MV-4-11 (cell line): ENCODE measurements around the gene RCC2.
A peak's percentile ranks its signal among the peaks of the same experiment; 100 is the strongest.
"Not testable (repeated sequence)": the region's sequence is repeated elsewhere in the genome, so short reads cannot be mapped to it uniquely, and the experiment has no call there.

Experiments
- DNase-seq: peaks from one replicate; lab custom pipeline; 2025; lab: John Stamatoyannopoulos, UW

Gene RCC2

DNA sequence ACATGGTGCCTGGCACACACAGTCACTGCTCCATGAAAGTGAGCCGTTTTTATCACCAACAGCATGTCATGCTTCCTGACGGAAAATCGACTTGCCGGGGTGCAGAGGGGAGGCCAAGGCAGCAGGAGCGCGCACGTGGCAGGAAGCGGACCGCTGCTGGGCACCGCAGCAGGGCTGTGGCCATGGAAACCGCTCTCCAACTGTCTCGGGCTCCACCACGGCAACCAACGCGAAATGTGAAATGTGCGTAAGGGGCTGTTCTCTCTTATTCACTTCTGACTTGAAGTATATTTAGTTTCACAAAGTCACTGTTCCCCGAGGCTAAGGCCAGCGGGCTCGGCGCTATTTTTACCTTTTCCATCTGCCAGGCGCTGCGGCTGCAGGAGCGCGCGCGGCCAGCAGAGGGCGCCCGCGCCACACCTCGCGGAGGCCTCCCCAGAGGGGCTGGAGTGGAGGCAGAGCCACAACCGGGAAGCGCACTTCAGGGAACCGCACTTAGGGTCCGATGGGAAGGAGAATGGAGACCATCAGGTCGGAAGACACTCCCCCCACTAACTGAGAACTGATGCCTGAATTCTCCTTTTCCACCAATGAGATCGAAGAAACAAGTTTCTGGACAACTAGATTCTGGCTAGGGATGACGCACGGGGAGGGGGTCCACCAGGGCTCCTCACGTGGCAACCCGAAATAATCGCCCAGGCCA lies 19.7 kb downstream of the RCC2 start:
- peak; percentile 58 for DNase-seq

DNA sequence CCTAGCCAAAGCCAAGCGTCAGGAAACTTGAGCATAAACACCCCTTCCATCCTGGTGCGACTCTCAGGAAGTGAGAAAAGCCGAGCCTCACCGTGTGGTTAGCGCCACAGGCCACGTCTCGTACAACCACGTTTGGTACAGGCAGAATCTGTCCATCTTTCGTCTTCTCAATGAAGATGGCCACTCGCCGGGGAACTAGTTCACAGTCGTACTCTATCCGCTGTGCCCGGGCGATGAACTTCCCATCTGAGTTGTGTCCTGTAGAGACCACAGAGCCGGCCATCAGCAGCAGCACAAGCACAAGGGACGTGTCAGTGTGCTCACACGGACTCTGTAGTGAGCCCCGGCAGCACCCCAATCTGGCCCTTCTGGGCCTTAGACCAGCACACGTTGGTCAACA lies 23.1 kb downstream of the RCC2 start:
- DNase-seq: no peak

DNA sequence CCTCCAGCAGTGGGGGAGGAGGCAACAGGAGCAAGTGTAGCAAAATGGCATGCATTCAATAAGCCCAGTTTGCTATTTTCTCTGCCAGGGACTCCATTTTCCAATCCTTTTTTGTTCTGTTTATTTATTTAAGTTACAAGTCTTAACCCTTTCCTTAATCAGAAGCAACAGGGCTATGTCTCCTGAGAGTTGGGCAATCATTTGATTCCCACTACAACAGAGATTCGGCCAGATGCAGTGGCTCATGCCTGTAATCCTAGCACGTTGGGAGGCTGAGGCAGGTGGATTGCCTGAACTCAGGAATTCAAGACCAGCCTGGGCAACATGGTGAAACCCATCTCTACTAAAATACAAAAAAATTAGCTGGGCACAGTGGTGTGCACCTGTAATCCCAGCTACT lies 25.5 kb downstream of the RCC2 start:
- no peak for DNase-seq

DNA sequence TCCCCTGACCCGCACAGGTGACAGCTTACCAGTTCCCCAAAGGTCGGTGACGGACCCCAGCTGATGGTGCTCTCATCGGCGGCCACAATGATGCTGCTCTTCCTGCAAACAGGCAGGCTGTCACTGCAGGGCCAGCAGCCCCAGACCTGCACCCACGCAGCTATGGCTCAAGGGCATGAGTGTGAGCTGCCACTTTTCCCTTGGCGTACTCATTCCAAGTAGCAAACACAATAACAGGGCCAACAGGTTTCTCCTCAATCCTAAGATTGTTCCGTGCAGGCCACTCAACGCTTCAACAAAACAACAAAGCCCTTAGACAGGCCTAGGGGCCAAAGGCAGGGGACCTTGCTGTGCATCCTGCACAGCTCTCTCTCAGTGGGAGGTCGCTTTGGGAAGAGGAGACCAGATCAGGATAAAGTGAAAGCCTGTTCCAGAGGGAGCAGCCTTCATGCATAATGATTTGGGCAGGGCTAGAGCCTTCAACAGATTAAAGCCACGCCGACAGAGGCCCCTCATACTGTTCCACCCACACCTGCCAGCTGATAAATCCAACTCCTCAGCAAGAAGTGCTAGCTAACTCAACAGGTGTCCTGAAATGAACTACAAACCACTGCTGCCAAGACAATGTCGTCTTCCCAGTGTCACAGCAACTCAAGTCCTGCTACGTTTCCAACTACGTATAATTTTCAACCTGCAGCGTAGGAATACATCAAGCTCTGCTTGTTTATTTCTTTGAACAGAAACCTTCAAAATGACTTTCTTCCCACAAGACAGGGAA lies 27.2 kb downstream of the RCC2 start:
- no peak for DNase-seq

DNA sequence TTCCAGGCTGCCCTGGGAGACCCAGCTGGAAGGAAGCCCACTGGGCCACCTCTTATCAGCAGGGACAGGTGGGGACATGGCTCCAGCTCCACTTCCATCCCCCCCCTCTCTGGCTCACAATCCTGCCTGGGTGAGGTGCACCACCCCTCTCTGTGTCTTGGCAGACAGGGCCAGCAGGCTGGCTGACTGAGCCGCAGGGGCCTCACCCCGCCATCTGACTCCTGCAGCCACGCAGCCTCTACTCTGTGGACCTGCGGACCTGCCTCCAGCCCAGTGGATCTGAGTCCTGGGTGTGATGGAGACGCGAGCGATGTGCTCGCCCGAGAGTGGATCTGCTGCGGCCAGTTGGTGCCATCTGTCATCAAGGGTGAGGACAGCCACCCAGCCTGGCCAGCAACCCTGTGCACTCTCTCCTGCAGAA lies 30.1 kb downstream of the RCC2 start:
- no peak for DNase-seq

DNA sequence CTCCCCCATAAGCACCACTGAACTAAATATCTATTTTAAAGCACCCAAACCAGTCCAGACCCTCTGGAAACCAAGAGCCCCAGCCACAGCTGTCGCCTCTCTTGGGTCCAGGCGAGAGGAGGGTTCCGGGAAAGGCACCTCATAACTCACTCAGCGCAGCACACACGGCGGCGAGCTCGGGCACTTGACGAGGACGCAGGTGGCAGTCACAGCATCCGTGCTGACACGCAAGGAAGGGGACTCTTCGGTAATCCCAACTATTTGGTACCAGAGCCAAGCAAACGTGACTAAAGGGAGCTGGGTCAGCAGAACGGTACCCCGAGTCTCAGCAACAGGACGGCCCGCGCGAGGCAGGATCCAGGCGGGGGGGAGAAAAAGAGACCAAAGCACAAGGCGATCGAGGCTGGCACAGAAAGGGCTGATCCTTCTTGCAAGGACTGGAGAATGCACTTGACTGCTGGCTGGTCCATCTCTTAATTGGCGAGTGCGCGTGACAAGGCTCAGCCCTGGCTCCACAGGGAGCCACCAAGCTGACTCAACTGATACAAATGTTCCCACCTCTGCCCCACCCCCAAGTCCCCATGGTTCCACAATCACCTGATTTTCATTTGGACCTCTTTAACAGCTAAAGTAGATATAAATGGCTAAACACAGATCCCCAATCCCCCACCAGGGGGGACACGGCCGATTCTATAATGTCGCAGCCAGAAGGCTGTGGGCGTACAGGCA lies 31.5 kb downstream of the RCC2 start:
- DNase-seq: not testable (repeated sequence)

DNA sequence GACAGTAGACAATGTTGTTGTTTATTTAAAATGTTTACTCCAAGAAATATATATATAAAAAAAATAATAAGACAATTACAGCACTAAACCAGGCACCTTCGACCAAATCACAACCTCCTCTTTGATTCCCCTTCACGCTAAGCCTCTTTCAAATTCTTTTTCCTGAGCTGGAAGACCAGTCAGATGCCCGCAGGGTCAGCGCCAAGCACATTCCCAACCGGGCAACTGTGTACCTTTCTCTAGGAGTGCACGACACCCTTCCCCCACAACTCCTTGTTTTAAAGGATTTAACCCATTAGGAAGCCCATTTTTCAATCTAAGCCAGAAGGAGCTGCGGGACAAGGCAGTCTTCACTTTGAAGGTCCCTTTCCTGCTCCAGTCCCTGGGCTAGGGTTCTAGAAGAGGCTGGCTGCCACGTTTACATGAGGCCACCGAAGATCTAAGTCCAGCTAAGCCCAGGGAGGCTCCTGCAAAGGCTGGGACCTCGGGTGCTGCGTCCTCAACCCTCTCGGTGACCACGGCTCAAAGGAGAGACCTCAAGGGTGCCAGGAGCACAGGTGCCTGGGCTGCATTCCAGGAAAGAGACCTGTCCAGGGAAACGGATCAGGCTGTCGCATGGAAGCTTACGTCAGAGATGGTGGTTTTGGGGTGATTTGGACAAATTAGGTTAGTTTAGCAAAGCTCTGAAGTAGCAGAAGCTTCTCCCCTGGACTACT lies 32.6 kb downstream of the RCC2 start:
- DNase-seq: not testable (repeated sequence)

DNA sequence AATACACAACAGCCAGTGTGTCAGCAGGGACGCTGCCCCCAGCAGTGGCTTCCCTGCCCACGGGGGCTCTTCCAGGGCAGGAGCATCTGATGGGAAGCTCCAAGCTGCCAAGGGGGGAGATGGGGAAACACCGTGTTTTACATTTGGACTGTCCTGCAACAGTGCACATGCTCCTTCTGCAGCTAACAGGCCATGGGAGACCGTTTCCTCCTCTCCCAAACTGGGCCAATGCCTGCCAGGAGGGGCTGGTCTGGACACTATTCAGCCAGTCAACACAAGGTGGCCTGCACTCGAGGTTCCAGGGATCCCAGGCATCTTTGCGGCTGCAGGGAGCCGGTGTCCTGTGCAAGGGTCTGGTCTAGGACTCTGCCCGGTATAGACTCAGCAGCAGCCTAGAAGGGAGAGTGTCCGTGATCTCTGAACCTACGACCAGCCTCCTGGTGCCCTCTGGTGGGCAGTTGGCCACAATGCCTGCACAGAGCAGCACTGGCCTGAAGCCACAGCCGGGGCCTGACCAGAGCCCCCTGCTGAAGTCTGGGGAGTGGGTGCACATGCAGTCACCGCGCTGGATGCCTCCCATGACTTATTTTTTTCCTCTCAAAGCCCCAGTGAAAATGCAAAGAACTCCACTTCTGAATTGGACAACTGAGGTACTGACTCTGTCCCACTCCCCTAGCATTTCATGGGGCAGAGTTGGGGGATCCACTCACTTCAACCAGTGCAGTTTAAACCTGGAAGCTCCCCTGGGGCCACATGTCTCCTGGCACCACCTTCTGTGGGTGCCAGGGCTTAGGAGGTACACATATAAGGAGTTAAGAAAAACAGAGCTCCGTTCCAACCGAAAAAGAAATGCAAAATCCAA lies 33.3 kb downstream of the RCC2 start:
- peak; percentile 33 for DNase-seq

DNA sequence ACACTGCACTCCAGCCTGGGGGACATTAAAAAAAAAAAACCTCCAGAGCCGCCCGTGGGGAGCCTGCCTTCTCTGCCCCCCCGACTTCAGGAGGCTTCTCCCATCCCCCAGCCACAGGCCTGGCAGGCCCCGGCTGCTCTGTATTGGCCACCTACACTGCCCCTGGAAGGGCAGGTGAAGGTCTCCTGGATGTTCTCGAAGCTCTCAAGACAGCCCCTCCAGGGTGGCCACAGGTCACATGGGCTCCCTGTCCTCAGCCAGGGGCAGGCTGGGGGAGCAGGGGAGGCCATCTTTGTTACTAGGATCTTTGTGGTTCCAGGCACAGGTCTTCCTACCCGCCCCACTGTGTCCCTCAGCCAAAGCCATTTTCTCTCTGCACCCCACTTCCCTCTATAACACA lies 34.7 kb downstream of the RCC2 start:
- no peak for DNase-seq

DNA sequence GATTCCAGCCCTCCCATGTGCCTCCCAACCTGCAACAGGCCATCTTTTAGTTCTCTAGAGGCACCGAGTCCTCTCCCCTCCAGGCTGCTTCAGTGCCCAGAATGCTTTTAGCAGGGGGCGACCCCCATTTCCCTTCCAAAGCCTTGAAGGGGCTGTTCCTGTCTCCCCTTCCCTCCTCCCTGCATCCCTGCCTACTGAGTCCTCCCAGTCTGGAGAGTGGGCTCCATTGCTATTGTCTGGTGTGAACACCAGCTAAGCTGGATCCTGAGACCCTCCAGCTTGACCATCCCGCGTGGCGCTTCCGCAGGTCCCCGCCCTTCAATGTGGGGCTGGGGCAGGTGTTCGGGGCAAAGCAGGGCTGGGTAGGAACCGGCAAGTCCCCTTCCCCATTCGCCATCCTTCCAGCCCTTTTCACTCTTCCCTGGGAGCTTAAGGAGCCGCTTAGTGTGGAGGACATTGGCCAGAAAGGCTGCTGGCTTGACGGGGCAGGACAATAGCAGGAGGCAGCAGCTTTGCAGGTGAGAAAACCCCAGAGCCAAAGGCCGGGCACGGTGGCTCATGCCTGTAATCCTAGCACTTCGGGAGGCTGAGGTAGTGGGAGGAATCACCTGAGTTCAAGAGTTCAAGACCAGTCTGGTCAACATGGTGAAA lies 35.3 kb downstream of the RCC2 start:
- DNase-seq: no peak

DNA sequence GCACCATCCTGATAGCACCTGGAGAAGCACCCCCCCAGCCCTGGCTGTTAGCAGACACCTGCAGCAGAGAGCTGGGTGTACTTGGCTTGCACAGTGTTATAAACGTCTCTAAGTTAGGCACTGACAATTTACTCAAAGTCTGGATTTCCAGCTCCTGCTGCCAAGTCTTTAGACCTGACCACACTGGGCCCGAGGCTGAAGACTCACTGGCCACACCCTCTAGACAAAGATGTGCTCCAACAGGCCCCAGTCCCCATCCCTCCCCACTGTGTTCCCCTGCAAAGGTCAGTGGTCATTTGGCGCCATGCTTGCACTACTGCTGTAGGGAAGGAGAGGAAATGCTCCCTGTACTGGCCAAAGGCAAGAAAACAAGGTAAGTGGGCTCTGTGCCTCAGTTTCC lies 36.4 kb downstream of the RCC2 start:
- no peak for DNase-seq

DNA sequence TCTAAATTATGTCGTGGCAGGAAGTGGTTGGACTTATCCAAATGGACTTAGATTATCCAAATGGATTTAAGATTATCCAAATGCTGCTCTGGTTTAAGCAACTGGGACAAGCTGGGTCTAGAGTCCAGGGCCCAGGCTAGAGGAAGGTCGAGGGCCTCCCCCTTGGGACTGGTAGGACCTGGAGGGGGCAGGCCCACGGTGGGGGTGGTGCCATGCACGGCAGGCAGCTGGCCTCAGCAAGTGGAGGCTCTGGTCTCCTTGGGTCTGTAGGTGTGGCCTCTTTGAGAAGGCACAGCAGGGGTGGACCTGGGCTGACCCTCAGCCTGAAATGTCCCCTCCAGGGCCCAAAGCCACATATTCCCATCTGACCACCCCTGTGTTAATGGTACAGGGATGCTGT lies 37.6 kb downstream of the RCC2 start:
- no peak for DNase-seq

DNA sequence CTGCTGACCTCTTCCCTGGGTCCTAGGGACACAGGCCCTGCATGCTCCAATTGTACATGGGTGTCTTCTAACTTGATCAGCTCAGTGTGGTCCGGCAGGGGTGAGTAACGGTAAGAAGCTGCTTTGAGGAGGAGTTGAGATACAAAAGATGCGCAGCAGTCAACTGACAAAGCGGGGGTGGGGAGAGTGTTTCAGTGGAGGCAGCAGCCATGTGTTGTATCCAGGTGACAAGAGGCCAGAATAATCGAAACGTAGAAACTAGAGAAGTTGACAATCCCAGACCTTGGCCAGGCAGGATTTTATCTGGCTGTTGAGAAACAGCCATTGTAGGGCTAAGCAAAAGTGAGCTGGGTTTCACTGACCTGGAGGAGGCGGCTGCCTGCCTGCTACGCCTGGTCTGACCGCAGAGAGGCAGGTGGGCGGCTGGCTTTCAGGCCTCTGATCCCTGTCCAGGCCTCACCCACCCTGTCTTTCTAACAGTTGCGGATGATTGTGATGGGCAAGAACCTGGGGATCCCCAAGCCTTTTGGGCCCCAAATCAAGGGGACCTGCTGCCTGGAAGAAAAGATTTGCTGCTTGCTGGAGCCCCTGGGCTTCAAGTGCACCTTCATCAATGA lies 38.6 kb downstream of the RCC2 start:
- no peak for DNase-seq

DNA sequence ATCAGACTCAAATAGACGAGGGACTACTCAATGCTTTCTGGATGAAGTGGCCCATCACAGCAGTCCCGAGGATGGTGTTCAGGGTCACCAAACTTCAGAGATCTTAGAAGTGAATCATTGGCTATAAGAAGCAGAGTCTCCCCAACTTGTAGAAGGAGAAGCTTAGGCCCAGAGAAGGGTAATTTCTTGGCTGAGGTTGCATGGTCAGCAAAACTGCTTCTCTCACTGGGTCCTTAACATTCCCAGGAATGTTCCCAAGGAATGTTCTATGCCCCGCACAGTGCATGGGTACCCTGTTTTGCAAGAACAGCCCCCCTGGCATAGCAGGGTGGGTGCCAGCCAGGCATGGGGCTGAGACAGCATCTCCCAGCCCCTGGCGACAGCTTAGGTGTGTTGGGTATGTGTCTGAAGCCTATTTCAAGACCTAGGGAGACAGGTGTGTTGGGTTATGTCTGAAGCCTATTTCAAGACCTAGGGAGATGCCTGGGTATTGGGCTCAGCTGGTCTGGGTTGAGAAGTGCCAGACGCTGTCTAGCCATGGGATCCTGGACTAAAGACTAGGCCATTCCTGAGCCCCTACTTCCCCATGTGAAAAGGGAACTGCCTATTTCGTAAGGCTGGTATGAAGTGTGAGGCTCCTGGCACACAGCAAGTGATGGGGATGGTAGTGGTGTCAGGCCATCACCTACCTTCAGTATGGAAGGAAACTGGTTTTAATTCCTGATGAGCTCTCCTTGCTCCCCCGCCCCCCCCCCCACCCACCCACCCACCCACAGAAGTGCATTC lies 41.4 kb downstream of the RCC2 start:
- DNase-seq: peak; percentile 24

DNA sequence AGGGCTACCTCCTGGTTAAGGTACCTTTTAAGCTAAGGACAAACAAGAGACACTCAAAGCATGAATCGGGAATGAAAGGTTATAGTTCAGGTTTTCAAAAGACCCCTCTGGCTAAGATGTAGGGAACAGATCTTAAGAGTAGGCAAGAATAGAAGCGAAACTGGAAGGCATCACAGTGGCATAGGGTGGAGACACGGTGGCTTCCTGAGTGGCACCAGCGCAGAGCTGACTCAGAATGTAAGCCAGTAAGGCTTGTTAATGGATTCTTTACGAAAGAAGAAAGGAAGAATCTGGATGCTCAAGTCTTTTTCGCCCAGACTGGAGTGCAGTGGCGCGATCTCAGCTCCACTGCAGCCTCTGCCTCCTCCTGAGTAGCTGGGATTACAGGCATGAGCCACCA lies 46.2 kb downstream of the RCC2 start:
- DNase-seq: peak; percentile 56

DNA sequence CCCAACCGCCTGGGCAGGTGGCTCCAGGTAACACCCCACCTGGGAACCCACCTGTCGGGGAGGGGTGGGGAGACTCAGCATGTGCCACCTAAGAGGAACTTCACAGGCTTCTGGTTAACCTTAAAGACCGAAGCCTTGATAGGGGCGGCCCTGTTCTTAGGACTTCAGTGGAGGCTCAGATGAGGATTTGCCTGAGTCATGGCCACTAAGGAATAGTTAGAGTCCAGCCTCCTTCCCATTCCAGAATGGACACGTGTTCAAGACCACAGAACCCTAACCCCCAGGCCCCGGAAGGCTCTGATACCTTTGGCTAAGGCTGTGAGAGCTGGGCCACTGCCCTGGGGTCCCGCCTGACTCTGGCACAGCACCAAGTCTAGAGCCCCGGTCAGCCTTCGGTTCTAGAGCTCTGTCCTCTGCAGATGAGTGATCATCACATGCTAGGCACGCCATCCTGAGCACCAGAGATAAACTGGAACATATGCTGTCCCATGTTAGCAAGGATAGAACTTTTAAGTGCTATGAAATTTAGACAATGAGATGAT lies 47.2 kb downstream of the RCC2 start:
- no peak for DNase-seq

DNA sequence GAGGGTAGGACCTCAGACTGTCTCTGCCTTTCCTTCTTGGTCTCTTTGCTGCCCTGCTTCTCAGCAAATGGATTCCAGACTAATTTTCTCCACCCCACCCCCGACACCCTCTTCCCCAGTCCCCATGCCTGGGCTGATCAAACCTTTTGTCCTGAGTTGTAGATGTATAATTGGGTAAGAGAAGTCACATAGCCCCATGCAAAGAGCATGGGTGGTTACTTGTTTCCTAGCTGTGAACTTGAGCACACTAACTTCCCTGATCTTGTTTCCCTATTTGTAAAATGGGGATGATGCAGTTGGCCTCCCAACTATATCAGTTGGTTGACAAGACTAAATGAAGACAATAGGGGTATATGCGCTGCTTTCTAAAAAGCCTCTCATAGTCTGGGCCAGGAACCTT lies 58.3 kb downstream of the RCC2 start:
- no peak for DNase-seq

DNA sequence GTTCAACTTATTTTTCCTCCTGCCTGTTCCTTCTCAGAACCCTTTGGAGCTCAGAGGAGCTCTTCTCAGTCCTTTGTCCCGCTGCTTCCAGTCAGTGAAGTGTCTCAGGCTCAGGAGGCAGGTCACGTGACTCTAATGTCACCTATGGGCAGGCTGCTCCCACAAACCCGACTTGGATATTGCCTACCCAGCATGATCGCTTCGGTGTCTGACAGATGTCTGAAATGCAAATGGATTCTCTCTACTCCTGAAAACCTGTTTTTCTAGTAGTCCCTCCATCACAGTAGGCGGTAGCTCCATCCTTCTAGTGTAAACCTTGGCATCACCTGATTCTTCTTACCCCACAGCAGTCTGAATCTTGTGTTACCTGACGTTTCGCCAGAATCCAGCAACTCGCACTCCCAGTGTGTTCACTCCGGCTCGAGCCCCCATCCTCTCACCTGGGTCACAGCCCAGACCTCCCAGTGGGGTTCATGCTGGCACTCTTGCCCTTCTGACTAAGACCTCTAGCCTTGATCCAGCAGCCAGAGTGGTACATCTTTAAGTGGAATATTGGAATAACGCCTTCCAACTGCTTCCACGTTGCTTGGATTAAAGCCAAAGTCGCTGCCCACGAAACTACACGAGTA lies 62.0 kb downstream of the RCC2 start:
- no peak for DNase-seq

DNA sequence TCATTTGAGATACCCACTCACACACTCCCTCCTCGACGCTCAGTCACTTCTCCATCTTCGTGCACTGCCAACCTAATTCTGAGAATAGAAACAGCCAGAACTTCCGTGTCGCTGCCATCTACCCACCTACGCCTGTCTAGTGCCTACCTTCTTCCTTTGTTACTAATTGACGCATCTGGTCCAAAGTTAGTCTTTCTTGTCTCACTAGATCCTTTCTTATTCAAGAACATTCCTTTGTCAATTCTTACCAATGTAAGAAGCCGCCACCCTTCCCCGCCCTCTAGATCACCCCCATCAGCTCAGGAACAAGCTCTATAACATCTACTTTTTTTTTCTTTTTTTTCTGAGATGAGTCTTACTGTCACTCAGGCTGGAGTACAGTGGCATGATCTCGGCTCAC lies 63.8 kb downstream of the RCC2 start:
- no peak for DNase-seq
